WTC11 (cell line): Measurements from ENCODE around the gene HOXD8. TPM values are rescaled to one million over a fixed set of nuclear protein-coding genes. Genes with fewer than 3 reads are reported as not detected.

Experiments used
- ATAC-seq: fragments of 200-7000 bp; cut with Tn5 transposase; 2 replicates; pipeline ENCODE4 v1.10.0; 2021; ENCODE audit warnings: mild to moderate bottlenecking, moderate library complexity
- CTCF ChIA-PET: fragments of 300-600 bp; sonication (Branson Sonifier 250); formaldehyde crosslinking; loops from one replicate; lab custom pipeline; 2021; ENCODE audit warnings: antibody characterized with exemption; lab: Charles Lee
- POLR2A ChIA-PET: fragments of 350-600 bp; sonication (Branson Sonifier 250); formaldehyde crosslinking; loops from one replicate; lab custom pipeline; 2021; ENCODE audit warnings: antibody characterized with exemption; lab: Charles Lee
- DNase-seq: peaks from one replicate; pipeline ENCODE4 v3.0.0; 2021; ENCODE audit warnings: low spot score
- H3K27ac Mint-ChIP-seq: 2 replicates; pipeline ENCODE4 v1.8.0; 2021; ENCODE audit warnings: mixed read lengths
- H3K27me3 Mint-ChIP-seq: 2 replicates; pipeline ENCODE4 v1.8.0; 2021; ENCODE audit warnings: low read depth, mild to moderate bottlenecking, moderate library complexity, mixed read lengths
- H3K36me3 Mint-ChIP-seq: 2 replicates; pipeline ENCODE4 v1.8.0; 2021; ENCODE audit warnings: mixed read lengths
- H3K4me1 Mint-ChIP-seq: 2 replicates; pipeline ENCODE4 v1.8.0; 2022; ENCODE audit warnings: mixed read lengths
- H3K4me3 Mint-ChIP-seq: 2 replicates; pipeline ENCODE4 v1.8.0; 2021; ENCODE audit warnings: mild to moderate bottlenecking, moderate library complexity, mixed read lengths
- H3K9me3 Mint-ChIP-seq: 2 replicates; pipeline ENCODE4 v1.8.0; 2021; ENCODE audit warnings: mixed read lengths
- AR ChIP-seq: fragments of 250-450 bp; sonication (Bioruptor Pico); IDR thresholded peaks from 2 replicates; pipeline ENCODE4 v1.9.0; 2021; ENCODE audit warnings: mild to moderate bottlenecking
- ATF1 ChIP-seq: sonication (generic); formaldehyde crosslinking; IDR thresholded peaks from 2 replicates; pipeline ENCODE4 v1.8.1; 2023; ENCODE audit warnings: mild to moderate bottlenecking, moderate library complexity, missing genetic modification reagents
- ATF2 ChIP-seq: sonication (generic); formaldehyde crosslinking; IDR thresholded peaks from 2 replicates; pipeline ENCODE4 v1.8.1; 2022; ENCODE audit warnings: low read depth, missing genetic modification reagents, borderline replicate concordance
- CREM ChIP-seq: sonication (generic); formaldehyde crosslinking; IDR thresholded peaks from 2 replicates; pipeline ENCODE4 v1.8.1; 2022; ENCODE audit warnings: mild to moderate bottlenecking, missing genetic modification reagents, moderate library complexity
- E2F1 ChIP-seq: sonication (generic); formaldehyde crosslinking; IDR thresholded peaks from 2 replicates; pipeline ENCODE4 v1.8.0; 2022; ENCODE audit warnings: mild to moderate bottlenecking, missing genetic modification reagents
- E2F5 ChIP-seq: sonication (generic); formaldehyde crosslinking; IDR thresholded peaks from 2 replicates; pipeline ENCODE4 v1.8.1; 2022; ENCODE audit warnings: mild to moderate bottlenecking, moderate library complexity, missing genetic modification reagents
- GRHL2 ChIP-seq: fragments of 250-450 bp; sonication (Bioruptor Pico); IDR thresholded peaks from 2 replicates; pipeline ENCODE4 v1.8.0; 2022; ENCODE audit warnings: mild to moderate bottlenecking, moderate library complexity; ENCODE audit not compliant: insufficient replicate concordance, severe bottlenecking
- GTF2I ChIP-seq: fragments of 250-450 bp; sonication (Bioruptor Pico); conservative IDR thresholded peaks from 2 replicates; pipeline ENCODE4 v1.4.0; 2021; ENCODE audit warnings: mild to moderate bottlenecking
- HMGA2 ChIP-seq: fragments of 250-450 bp; sonication (Bioruptor Pico); IDR thresholded peaks from 2 replicates; pipeline ENCODE4 v1.4.0; 2021; ENCODE audit warnings: mild to moderate bottlenecking, moderate library complexity
- JAZF1 ChIP-seq: fragments of 250-450 bp; sonication (Bioruptor Pico); IDR thresholded peaks from 2 replicates; pipeline ENCODE4 v1.9.0; 2021; ENCODE audit warnings: moderate library complexity, mild to moderate bottlenecking, inconsistent platforms
- JUN ChIP-seq: sonication (generic); formaldehyde crosslinking; IDR thresholded peaks from 2 replicates; pipeline ENCODE4 v1.8.0; 2023; ENCODE audit warnings: mild to moderate bottlenecking, missing genetic modification reagents
- NR3C1 ChIP-seq: sonication (generic); formaldehyde crosslinking; conservative IDR thresholded peaks from 2 replicates; pipeline ENCODE4 v1.8.1; 2023; ENCODE audit warnings: low read depth, mild to moderate bottlenecking, missing genetic modification reagents
- PREB ChIP-seq: sonication (generic); formaldehyde crosslinking; IDR thresholded peaks from 2 replicates; pipeline ENCODE4 v1.8.1; 2022; ENCODE audit warnings: mild to moderate bottlenecking, missing genetic modification reagents, moderate library complexity, borderline replicate concordance
- PRRX2 ChIP-seq: fragments of 250-450 bp; sonication (Bioruptor Pico); IDR thresholded peaks from 2 replicates; pipeline ENCODE4 v1.8.0; 2021; ENCODE audit warnings: mild to moderate bottlenecking
- SMAD4 ChIP-seq: sonication (generic); formaldehyde crosslinking; IDR thresholded peaks from 2 replicates; pipeline ENCODE4 v1.8.0; 2022; ENCODE audit warnings: mild to moderate bottlenecking, missing genetic modification reagents
- SOX15 ChIP-seq: fragments of 250-450 bp; sonication (Bioruptor Pico); IDR thresholded peaks from 2 replicates; pipeline ENCODE4 v1.9.0; 2021; ENCODE audit warnings: mild to moderate bottlenecking
- TEAD1 ChIP-seq: sonication (generic); formaldehyde crosslinking; IDR thresholded peaks from 2 replicates; pipeline ENCODE4 v1.8.0; 2022; ENCODE audit warnings: mild to moderate bottlenecking, missing genetic modification reagents
- ZBTB43 ChIP-seq: sonication (generic); formaldehyde crosslinking; IDR thresholded peaks from 2 replicates; pipeline ENCODE4 v1.8.1; 2023; ENCODE audit warnings: mild to moderate bottlenecking, missing genetic modification reagents
- ZNF263 ChIP-seq: sonication (generic); formaldehyde crosslinking; IDR thresholded peaks from 2 replicates; pipeline ENCODE4 v1.8.1; 2022; ENCODE audit warnings: low read depth, mild to moderate bottlenecking, moderate library complexity, missing genetic modification reagents
- ZNF317 ChIP-seq: sonication (generic); formaldehyde crosslinking; IDR thresholded peaks from 2 replicates; pipeline ENCODE4 v1.8.1; 2023; ENCODE audit warnings: low read depth, mild to moderate bottlenecking, moderate library complexity, missing genetic modification reagents, borderline replicate concordance
- ZNF423 ChIP-seq: fragments of 250-450 bp; sonication (Bioruptor Pico); IDR thresholded peaks from 2 replicates; pipeline ENCODE4 v2.1.2; 2022; ENCODE audit warnings: mild to moderate bottlenecking, moderate library complexity
- ZSCAN18 ChIP-seq: fragments of 250-450 bp; sonication (Bioruptor Pico); IDR thresholded peaks from 2 replicates; pipeline ENCODE4 v2.1.2; 2022; ENCODE audit warnings: mild to moderate bottlenecking, moderate library complexity
- total RNA-seq: library from RNA; stranded (reverse); gene quantifications from 3 replicates; pipeline ENCODE4 v1.2.3, GENCODE V29; 2021

The HOXD8 gene
- total RNA-seq, 1 experiment from 2014 or later: not detected

- no peak for TF ChIP-seq ZSCAN18 (CRISPR knock-in tag)
- no peak for TF ChIP-seq JAZF1 (CRISPR knock-in tag)
- TF ChIP-seq E2F1 (CRISPR knock-in tag): no peak
- TF ChIP-seq PRRX2 (CRISPR knock-in tag): no peak
- TF ChIP-seq E2F5 (CRISPR knock-in tag): no peak
- TF ChIP-seq CREM: no peak
- no peak for TF ChIP-seq HMGA2 (CRISPR knock-in tag)
- no peak for TF ChIP-seq JUN (CRISPR knock-in tag)
- no peak for TF ChIP-seq PREB (CRISPR knock-in tag)
Measured at GRCh38 chr2:176154576-176155252, 25.2 kb downstream of the HOXD8 start (continued).

GRCh38 chr2:176155356-176156044 is 26.0 kb downstream of the HOXD8 start:
- Mint-ChIP-seq H3K4me1 (peaks cover 32% of the 10 kb centered on the region), H3K4me3 (no peak overlapping the region), H3K27ac (no peak overlapping the region)
- DNase-seq: no peak
- no peak for TF ChIP-seq TEAD1 (CRISPR knock-in tag)
- TF ChIP-seq, all 79 proteins: peak for 0
- POLR2A ChIA-PET: no interaction called here
- H3K27me3 Mint-ChIP-seq: peaks cover 100% of the 10 kb centered on the region
- CTCF ChIA-PET: interaction anchor here (0.8 to 2.6 kb wide), 6 partner anchors 15 to 499 kb away, joined by 3 to 13 read pairs (median 4); no protein-coding TSS in a partner anchor
- no peaks in the 10 kb centered on the region for H3K9me3 Mint-ChIP-seq
- H3K36me3 Mint-ChIP-seq: peaks cover 2% of the 10 kb centered on the region; the same call in 1 of the 2 replicates
- ATAC-seq: peak; percentile 9

- POLR2A ChIA-PET: no interaction called here
- DNase-seq: no peak
- CTCF ChIA-PET: interaction anchor here (2.6 kb wide), 1 partner anchor 299 kb away, joined by 13 read pairs; no protein-coding TSS in a partner anchor
- Mint-ChIP-seq H3K36me3 (peaks cover 2% of the 10 kb centered on the region; the same call in 1 of the 2 replicates), H3K4me1 (peaks cover 33% of the 10 kb centered on the region), H3K27me3 (peaks cover 100% of the 10 kb centered on the region), H3K27ac (no peak overlapping the region), H3K9me3 (no peaks in the 10 kb centered on the region), H3K4me3 (no peak overlapping the region)
- ATAC-seq: no peak
- TF ChIP-seq AR (CRISPR knock-in tag) (no peak), GTF2I (no peak), ATF2 (CRISPR knock-in tag) (no peak), ZNF317 (no peak), GRHL2 (CRISPR knock-in tag) (no peak), SOX15 (CRISPR knock-in tag) (no peak), SMAD4 (CRISPR knock-in tag) (no peak), NR3C1 (CRISPR knock-in tag) (no peak), ATF1 (CRISPR knock-in tag) (no peak), ZNF423 (CRISPR knock-in tag) (no peak), ZNF263 (no peak), ZBTB43 (no peak), JUN (CRISPR knock-in tag) (no peak)
Measured at GRCh38 chr2:176156301-176156806, 26.8 kb downstream of the HOXD8 start.
